ENCODE data around the gene EVC2.
"Not testable (repeated sequence)": the region's sequence is repeated elsewhere in the genome, so short reads cannot be mapped to it uniquely, and the experiment has no call there.

EVC2 gene

GRCh38 chr4:5742968-5743367, 34.6 kb upstream of the EVC2 start:
- no peak for DNase-seq (ENCODE audit: low spot score)

- DNase-seq (ENCODE audit: low spot score), result no peak
These were observed 34.0 kb upstream of the EVC2 start for GRCh38 chr4:5742388-5742787.

GRCh38 chr4:5738061-5738460, 29.7 kb upstream of the EVC2 start:
- DNase-seq (ENCODE audit: low spot score), result no peak

GRCh38 chr4:5735463-5735862, 27.1 kb upstream of the EVC2 start:
- no peak for DNase-seq (ENCODE audit: low spot score)

- DNase-seq (ENCODE audit: low spot score), result no peak
These were observed 26.5 kb upstream of the EVC2 start for GRCh38 chr4:5734853-5735252.

- DNase-seq (ENCODE audit: low spot score), result no peak
These were observed 23.8 kb upstream of the EVC2 start for GRCh38 chr4:5732158-5732557.

- DNase-seq (ENCODE audit: low spot score), result no peak
These were observed 22.9 kb upstream of the EVC2 start for GRCh38 chr4:5730993-5731990.

GRCh38 chr4:5730436-5730835, 22.1 kb upstream of the EVC2 start:
- DNase-seq (ENCODE audit: low spot score), result no peak

- not testable (repeated sequence) for DNase-seq (ENCODE audit: low spot score)
These were observed 20.1 kb upstream of the EVC2 start for GRCh38 chr4:5728412-5728811.

GRCh38 chr4:5724377-5724776, 16.0 kb upstream of the EVC2 start:
- no peak for DNase-seq (ENCODE audit: low spot score)

GRCh38 chr4:5722328-5722727, 14.0 kb upstream of the EVC2 start:
- no peak for DNase-seq (ENCODE audit: low spot score)

GRCh38 chr4:5721923-5722322, 13.6 kb upstream of the EVC2 start:
- no peak for DNase-seq (ENCODE audit: low spot score)

GRCh38 chr4:5720980-5721379, 12.6 kb upstream of the EVC2 start:
- no peak for DNase-seq (ENCODE audit: low spot score)

GRCh38 chr4:5720157-5720850, 11.9 kb upstream of the EVC2 start:
- DNase-seq (ENCODE audit: low spot score), result no peak

- DNase-seq (ENCODE audit: low spot score), result no peak
These were observed 11.1 kb upstream of the EVC2 start for GRCh38 chr4:5719350-5720055.

- DNase-seq (ENCODE audit: low spot score), result no peak
These were observed 10.1 kb upstream of the EVC2 start for GRCh38 chr4:5718411-5718810.

GRCh38 chr4:5717449-5718158, 9.2 kb upstream of the EVC2 start:
- DNase-seq (ENCODE audit: low spot score), result no peak

- DNase-seq (ENCODE audit: low spot score), result no peak
These were observed 8.0 kb upstream of the EVC2 start for GRCh38 chr4:5716391-5716790.

- no peak for DNase-seq (ENCODE audit: low spot score)
These were observed 7.0 kb upstream of the EVC2 start for GRCh38 chr4:5715357-5715756.

- no peak for DNase-seq (ENCODE audit: low spot score)
These were observed 5.5 kb upstream of the EVC2 start for GRCh38 chr4:5713861-5714260.

GRCh38 chr4:5712931-5713330, 4.6 kb upstream of the EVC2 start:
- DNase-seq (ENCODE audit: low spot score), result no peak

GRCh38 chr4:5712517-5712916, 4.2 kb upstream of the EVC2 start:
- no peak for DNase-seq (ENCODE audit: low spot score)
